K562 (cell line): Measurements from ENCODE around the gene SPATA25. TPM values are rescaled to one million over a fixed set of nuclear protein-coding genes. Genes with fewer than 3 reads are reported as not detected.

Experiments
- C11orf30 ChIP-seq: fragments of 450-650 bp; IDR thresholded peaks from 2 replicates; pipeline ENCODE4 v1.6.1; 2016; ENCODE audit warnings: low read depth, mild to moderate bottlenecking
- CBFA2T3 ChIP-seq: fragments of 450-650 bp; IDR thresholded peaks from 2 replicates; pipeline ENCODE4 v1.6.1; 2017
- CHD7 ChIP-seq: fragments of 200-600 bp; sonication (generic); IDR thresholded peaks from one replicate; pipeline ENCODE4 v1.6.1; 2012; ENCODE audit warnings: mild to moderate bottlenecking, low read depth, low read length, inconsistent platforms
- ELF1 ChIP-seq: fragments of 200-800 bp; sonication (Bioruptor generic); IDR thresholded peaks from 2 replicates; pipeline ENCODE4 v1.6.1; 2016; ENCODE audit warnings: missing genetic modification characterization, missing compliant biosample characterization
- IRF9 ChIP-seq: fragments of 450-650 bp; IDR thresholded peaks from 2 replicates; pipeline ENCODE4 v1.6.1; 2016; ENCODE audit warnings: missing biosample characterization, missing genetic modification characterization
- MAZ ChIP-seq, 2 experiments: fragments of 450-650 bp in 1 of 2; sonication (generic) in 1 of 2; formaldehyde crosslinking; IDR thresholded peaks in 1 of 2; conservative IDR thresholded peaks in 1 of 2; 2 replicates each; pipeline versions ENCODE4 v1.4.0 to v1.5.0; 2020; ENCODE audit warnings: mild to moderate bottlenecking in 1 of 2, missing genetic modification reagents in 1 of 2
- MCM5 ChIP-seq: fragments of 450-650 bp; IDR thresholded peaks from 2 replicates; pipeline ENCODE4 v1.6.1; 2016; ENCODE audit warnings: low read depth
- MXI1 ChIP-seq: IDR thresholded peaks from 2 replicates; pipeline ENCODE4 v1.6.1; 2011; ENCODE audit warnings: low read depth, mild to moderate bottlenecking, improper control_type of control experiment, low read length
- NEUROD1 ChIP-seq: fragments of 150-350 bp; IDR thresholded peaks from 2 replicates; pipeline ENCODE4 v1.6.1; 2014; ENCODE audit warnings: borderline replicate concordance, low read length, low read depth; ENCODE audit not compliant: partially characterized antibody
- NR1H2 ChIP-seq: sonication (generic); formaldehyde crosslinking; IDR thresholded peaks from 2 replicates; pipeline ENCODE4 v1.4.0; 2020; ENCODE audit warnings: mild to moderate bottlenecking, missing genetic modification reagents
- POLR3A ChIP-seq: IDR thresholded peaks from 2 replicates; pipeline ENCODE4 v1.6.1; 2011; ENCODE audit warnings: borderline replicate concordance, mild to moderate bottlenecking, moderate library complexity; ENCODE audit not compliant: insufficient read length, insufficient read depth; ENCODE audit errors: extremely low read depth
- SIRT6 ChIP-seq: IDR thresholded peaks from one replicate; pipeline ENCODE4 v1.6.1; 2012; ENCODE audit warnings: low read depth, mild to moderate bottlenecking, control low read depth, inconsistent platforms, low read length, moderate library complexity
- SP1 ChIP-seq: sonication (generic); formaldehyde crosslinking; IDR thresholded peaks from 2 replicates; pipeline ENCODE4 v1.8.1; 2022; ENCODE audit warnings: mild to moderate bottlenecking, missing genetic modification reagents
- ZFP1 ChIP-seq: fragments of 450-650 bp; formaldehyde crosslinking; IDR thresholded peaks from 2 replicates; pipeline ENCODE4 v1.4.0; 2020; ENCODE audit warnings: mild to moderate bottlenecking, mixed read lengths
- polyA plus RNA-seq, 8 experiments: library from polyadenylated mRNA; depleted of rRNA in 4 of 8; stranded (reverse) in 5 of 8; unstranded in 3 of 8; fragments of >200 nt; fragmentation: Nextera tagmentation in 2 of 8; fragmentation: Illumina TruSeq in 1 of 8; extraction: Ambion mirVana in 2 of 8; extraction: Trizol in 1 of 8; gene quantifications; 2 replicates each; pipeline versions ENCODE4 v1.2.1 to v1.2.3, GENCODE V29; 2011 to 2014; ENCODE audit warnings: inconsistent platforms in 1 of 8, missing spikeins in 1 of 8
- total RNA-seq, 7 experiments: library from RNA; depleted of rRNA in 6 of 7; stranded (reverse); fragments of >200 nt in 6 of 7; fragmentation: Illumina TruSeq in 2 of 7; extraction: Trizol in 2 of 7; gene quantifications; 2 replicates each; pipeline versions ENCODE4 v1.2.1 to v1.2.3, GENCODE V29; 2011 to 2021; ENCODE audit warnings: low replicate concordance in 1 of 7

The SPATA25 gene
- total and polyA plus RNA-seq, 9 of the 15 experiments (the other 6 are each of a cell fraction or from before 2014, with no cell fraction given): 0.21 to 0.95 (median 0.53) TPM; not detected in 3

- no peak for TF ChIP-seq CHD7
- no peak for TF ChIP-seq NR1H2 (CRISPR knock-in tag)
- TF ChIP-seq MXI1: no peak
- no peak for TF ChIP-seq SP1 (CRISPR knock-in tag)
- no peak for TF ChIP-seq ELF1
- TF ChIP-seq POLR3A: no peak
- no peak for TF ChIP-seq NEUROD1
- no peak for TF ChIP-seq SIRT6
- TF ChIP-seq MCM5: no peak
- no peak for TF ChIP-seq IRF9 (tag)
- no peak for TF ChIP-seq ZFP1 (CRISPR knock-in tag)
- no peak for TF ChIP-seq CBFA2T3
- no peak for TF ChIP-seq C11orf30
- no peak for TF ChIP-seq MAZ (CRISPR knock-in tag; conservative IDR thresholded peaks at IDR 0.05 in 1 of 2, IDR thresholded peaks at IDR 0.05 in 1 of 2)
Measured at GRCh38 chr20:45863543-45864470, 23.6 kb downstream of the SPATA25 start (continued).
